H1 (cell line): ENCODE data around the gene DPYSL4. TPM values are rescaled to one million over a fixed set of nuclear protein-coding genes. Genes with fewer than 3 reads are reported as not detected.

Source experiments
- CTCF ChIA-PET: fragments of 300-600 bp; sonication (Branson Sonifier 250); formaldehyde crosslinking; loops from one replicate; lab custom pipeline; 2021; ENCODE audit not compliant: partially characterized antibody; lab: Charles Lee
- POLR2A ChIA-PET: fragments of 300-600 bp; sonication (Branson Sonifier 250); formaldehyde crosslinking; loops from one replicate; lab custom pipeline; 2021; ENCODE audit warnings: inconsistent platforms; ENCODE audit not compliant: partially characterized antibody; lab: Charles Lee
- DNase-seq, 2 experiments: peaks; one replicate each; pipeline versions ENCODE4 v3.0.0 to v3.0.0-alpha.2; 2010 to 2022; ENCODE audit warnings: low spot score in 2 of 2, low read depth in 1 of 2, mixed read lengths in 1 of 2
- FAIRE-seq: peaks from 2 replicates; lab custom pipeline; 2011; peaks lifted over from hg19 to GRCh38; lab: Jason Lieb, UNC
- H2AFZ ChIP-seq: 2 replicates; pipeline ENCODE4 v1.8.1; 2012; ENCODE audit warnings: low read length, inconsistent platforms
- H2AK5ac ChIP-seq: 2 replicates; pipeline ENCODE4 v1.6.1; 2013; ENCODE audit warnings: low read depth, low read length
- H2BK120ac ChIP-seq: replicated peaks from 2 replicates; pipeline ENCODE3; 2013; ENCODE audit warnings: low read depth, low read length, inconsistent platforms
- H2BK12ac ChIP-seq: 2 replicates; pipeline ENCODE4 v1.6.1; 2013; ENCODE audit warnings: low read depth, low read length
- H2BK15ac ChIP-seq: 2 replicates; pipeline ENCODE4 v1.6.1; 2013; ENCODE audit warnings: low read length
- H2BK20ac ChIP-seq: 2 replicates; pipeline ENCODE4 v1.6.1; 2013; ENCODE audit warnings: low read length
- H2BK5ac ChIP-seq: 2 replicates; pipeline ENCODE4 v1.6.1; 2013; ENCODE audit warnings: low read depth, low read length
- H3K14ac ChIP-seq: 2 replicates; pipeline ENCODE4 v1.6.1; 2013; ENCODE audit warnings: inconsistent platforms; ENCODE audit not compliant: insufficient read length
- H3K18ac ChIP-seq: 2 replicates; pipeline ENCODE4 v1.6.1; 2013; ENCODE audit warnings: low read length; ENCODE audit errors: extremely low read depth
- H3K23ac ChIP-seq: 2 replicates; pipeline ENCODE4 v1.6.1; 2013; ENCODE audit warnings: inconsistent platforms; ENCODE audit not compliant: insufficient read length
- H3K23me2 ChIP-seq: 2 replicates; pipeline ENCODE4 v1.6.1; 2013; ENCODE audit warnings: low read depth, low read length
- H3K27ac ChIP-seq: 2 replicates; pipeline ENCODE4 v1.6.1; 2011; ENCODE audit warnings: low read depth, low read length, inconsistent platforms
- H3K27me3 ChIP-seq, 4 experiments: replicated peaks in 1 of 4; 1 replicate in 1 of 4; 2 replicates in 3 of 4; pipeline versions ENCODE4 v1.6.1 to v1.8.1; 2011 to 2013; ENCODE audit warnings: low read length in 3 of 4, mild to moderate bottlenecking in 3 of 4, inconsistent platforms in 2 of 4, mixed read lengths in 2 of 4, moderate library complexity in 1 of 4; ENCODE audit not compliant: control insufficient read depth in 3 of 4, insufficient read depth in 3 of 4; ENCODE audit errors: extremely low read depth in 1 of 4
- H3K36me3 ChIP-seq, 4 experiments: 2 replicates each; pipeline versions ENCODE4 v1.6.1 to v1.8.1; 2011 to 2013; ENCODE audit warnings: mild to moderate bottlenecking in 4 of 4, low read length in 3 of 4, moderate library complexity in 2 of 4, control low read depth in 1 of 4, inconsistent platforms in 1 of 4; ENCODE audit not compliant: insufficient read depth in 4 of 4, control insufficient read depth in 2 of 4
- H3K4ac ChIP-seq: replicated peaks from 2 replicates; pipeline ENCODE3; 2013; ENCODE audit warnings: low read length, low read depth, mixed read lengths, inconsistent platforms; ENCODE audit not compliant: insufficient read length
- H3K4me1 ChIP-seq, 4 experiments: replicated peaks in 1 of 4; 1 replicate in 1 of 4; 2 replicates in 3 of 4; pipeline versions ENCODE4 v1.6.1 to v1.8.1; 2011 to 2013; ENCODE audit warnings: low read length in 3 of 4, inconsistent platforms in 2 of 4, mixed read lengths in 1 of 4; ENCODE audit not compliant: insufficient read depth in 4 of 4, control insufficient read depth in 3 of 4
- H3K4me2 ChIP-seq, 2 experiments: 2 replicates each; pipeline versions ENCODE4 v1.6.1 to v1.8.1; 2011 to 2013; ENCODE audit warnings: low read depth in 2 of 2, low read length in 2 of 2, control low read depth in 1 of 2, inconsistent platforms in 1 of 2, mild to moderate bottlenecking in 1 of 2; ENCODE audit not compliant: insufficient read depth in 1 of 2
- H3K4me3 ChIP-seq, 4 experiments: fragments of 200-600, 300-600 bp in 1 of 4; sonication (generic), shearing (Covaris generic), sonication (Bioruptor Twin) in 1 of 4; 2 replicates each; pipeline versions ENCODE4 v1.5.1 to v1.8.1; 2011 to 2016; ENCODE audit warnings: low read length in 4 of 4, low read depth in 3 of 4, control low read depth in 2 of 4, inconsistent platforms in 2 of 4, mild to moderate bottlenecking in 2 of 4, mixed read lengths in 1 of 4, moderate library complexity in 1 of 4; ENCODE audit not compliant: insufficient read depth in 2 of 4; ENCODE audit errors: extremely low read depth in 1 of 4
- H3K56ac ChIP-seq: replicated peaks from 2 replicates; pipeline ENCODE3; 2013; ENCODE audit warnings: low read depth, mild to moderate bottlenecking, mixed read lengths, low read length, inconsistent platforms; ENCODE audit not compliant: insufficient read length
- H3K79me1 ChIP-seq: 2 replicates; pipeline ENCODE4 v1.6.1; 2013; ENCODE audit warnings: low read depth, low read length, control low read depth
- H3K79me2 ChIP-seq, 2 experiments: 2 replicates each; pipeline versions ENCODE4 v1.6.1 to v1.8.1; 2012 to 2013; ENCODE audit warnings: low read length in 2 of 2, mild to moderate bottlenecking in 2 of 2, inconsistent platforms in 1 of 2; ENCODE audit not compliant: insufficient read depth in 2 of 2, control insufficient read depth in 1 of 2
- H3K9ac ChIP-seq, 4 experiments: replicated peaks in 1 of 4; 1 replicate in 1 of 4; 2 replicates in 3 of 4; pipeline versions ENCODE4 v1.6.1 to v1.8.1; 2011 to 2013; ENCODE audit warnings: low read depth in 3 of 4, low read length in 3 of 4, control low read depth in 2 of 4, mild to moderate bottlenecking in 2 of 4, moderate library complexity in 2 of 4, inconsistent platforms in 1 of 4; ENCODE audit errors: extremely low read depth in 1 of 4
- H3K9me3 ChIP-seq, 2 experiments: 2 replicates each; pipeline versions ENCODE4 v1.6.1 to v1.8.1; 2012 to 2013; ENCODE audit warnings: mild to moderate bottlenecking in 2 of 2, moderate library complexity in 2 of 2, control low read depth in 1 of 2, inconsistent platforms in 1 of 2, low read depth in 1 of 2, low read length in 1 of 2, mixed read lengths in 1 of 2; ENCODE audit not compliant: insufficient read depth in 2 of 2
- H4K20me1 ChIP-seq, 2 experiments: replicated peaks in 1 of 2; 2 replicates each; pipeline versions ENCODE3 to v1.8.1; 2011 to 2013; ENCODE audit warnings: inconsistent platforms in 2 of 2, low read length in 2 of 2, mild to moderate bottlenecking in 1 of 2; ENCODE audit not compliant: insufficient read depth in 2 of 2, control insufficient read depth in 1 of 2
- H4K5ac ChIP-seq: 2 replicates; pipeline ENCODE4 v1.6.1; 2013; ENCODE audit warnings: low read length, low read depth, mixed read lengths, inconsistent platforms; ENCODE audit not compliant: insufficient read length
- H4K8ac ChIP-seq: 2 replicates; pipeline ENCODE4 v1.8.0; 2013; ENCODE audit warnings: mild to moderate bottlenecking, moderate library complexity, low read length, inconsistent platforms; ENCODE audit not compliant: insufficient read depth; ENCODE audit errors: extremely low read depth
- H4K91ac ChIP-seq: replicated peaks from 2 replicates; pipeline ENCODE3; 2013; ENCODE audit warnings: low read length, mixed read lengths, inconsistent platforms; ENCODE audit not compliant: insufficient read length
- CBX5 ChIP-seq: fragments of 300-800, 300-1000 bp; sonication (generic); IDR thresholded peaks from 2 replicates; pipeline ENCODE4 v1.7.1; 2016; ENCODE audit warnings: antibody characterized with exemption, low read length, low read depth
- CHD1 ChIP-seq: IDR thresholded peaks from 2 replicates; pipeline ENCODE4 v1.6.1; 2012; ENCODE audit warnings: low read depth, low read length, improper control_type of control experiment
- EZH2 ChIP-seq: fragments of 200-600 bp; sonication (generic); IDR thresholded peaks from 2 replicates; pipeline ENCODE4 v1.7.1; 2012; ENCODE audit warnings: low read depth, mild to moderate bottlenecking, moderate library complexity, low read length, inconsistent platforms; ENCODE audit not compliant: severe bottlenecking
- SP1 ChIP-seq: IDR thresholded peaks from 2 replicates; pipeline ENCODE4 v1.6.1; 2011; ENCODE audit warnings: low read depth, low read length
- WGBS, 2 experiments: shearing (Covaris generic) in 1 of 2; methylation state at CpG; one replicate each; pipeline versions ENCODE4 v1.1.6 to v1.1.7; 2013 to 2015; ENCODE audit warnings: low lambda C conversion rate in 2 of 2, mixed read lengths in 2 of 2, inconsistent platforms in 1 of 2, low coverage in 1 of 2, missing lambda C conversion rate in 1 of 2; ENCODE audit not compliant: insufficient replicate concordance in 2 of 2, insufficient coverage in 1 of 2, insufficient read length in 1 of 2; ENCODE audit errors: extremely low coverage in 1 of 2, missing lambda C conversion rate in 1 of 2; 5-methylcytosine and 5-hydroxymethylcytosine counted together
- polyA plus RNA-seq, 7 experiments: library from polyadenylated mRNA; depleted of rRNA in 3 of 7; stranded (reverse) in 5 of 7; unstranded in 2 of 7; fragments of >200 nt in 5 of 7; fragments of 200-250 nt in 2 of 7; gene quantifications; 1 replicate in 5 of 7; 2 replicates in 1 of 7; 4 replicates in 1 of 7; pipeline versions ENCODE4 v1.2.1 to v1.2.3, GENCODE V29; 2011 to 2013; ENCODE audit warnings: missing spikeins in 2 of 7, mixed read lengths in 2 of 7
- total RNA-seq: library from RNA; stranded (reverse); fragmentation: NEBNext Ultra II Directional; extraction: Animal tissue kit (Norgen Biotek cat#: 25700); gene quantifications from 2 replicates; pipeline ENCODE4 v1.2.1, GENCODE V29; 2021

Gene DPYSL4
- total and polyA plus RNA-seq, 2 of the 8 experiments (the other 6 are each of a cell fraction or from before 2014, with no cell fraction given), result 12.9 to 15.2 TPM

DNA sequence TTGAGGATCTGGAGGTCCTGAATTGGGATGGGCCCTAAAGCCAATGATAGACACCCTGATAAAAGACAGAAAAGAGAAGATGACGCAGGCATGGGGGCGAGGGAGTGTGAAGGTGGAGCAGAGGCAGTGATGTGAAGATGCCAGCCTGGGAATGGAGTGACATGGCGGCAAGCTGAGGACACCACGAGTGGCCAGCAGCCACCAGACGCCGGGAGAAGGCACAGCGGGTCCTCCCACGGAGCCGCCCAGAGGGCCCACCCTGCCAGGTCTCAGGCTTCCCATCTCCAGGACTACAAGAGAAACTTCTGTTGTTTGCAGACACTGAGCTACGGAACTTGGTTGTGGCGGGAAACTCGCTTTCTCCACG, 44.9 kb downstream of the DPYSL4 start:
- H4K20me1 ChIP-seq, result peaks cover 0 to 2% of the 10 kb centered on the region in 2 experiments
- no peak overlapping the region for H2BK120ac ChIP-seq
- H3K4me3 ChIP-seq, result no peak overlapping the region
- H3K4me1 ChIP-seq, result peaks cover 0 to 3% (median 2%) of the 10 kb centered on the region in 4 experiments; a peak in 4 of 7 replicates
- no peak overlapping the region for H2AFZ ChIP-seq
- no peak overlapping the region for H4K5ac ChIP-seq
- H3K23me2 ChIP-seq, result no peaks in the 10 kb centered on the region
- ChIA-PET CTCF (interaction anchor here (1.0 to 1.6 kb wide), 3 partner anchors 16 to 129 kb away, joined by 3 to 6 read pairs (median 3); no protein-coding TSS in a partner anchor), POLR2A (interaction anchor here (0.6 kb wide), 1 partner anchor 21 kb away, joined by 3 read pairs; no protein-coding TSS in a partner anchor)
- H3K36me3 ChIP-seq, result no peaks in the 10 kb centered on the region
- no peaks in the 10 kb centered on the region for H3K79me2 ChIP-seq
- FAIRE-seq (no peak), DNase-seq (no peak)
- H3K27ac ChIP-seq, result no peak overlapping the region
- H4K8ac ChIP-seq, result no peak overlapping the region
- no peak overlapping the region for H2BK15ac ChIP-seq
- H3K4me2 ChIP-seq, result no peak overlapping the region
- H2BK12ac ChIP-seq, result no peak overlapping the region
- no peaks in the 10 kb centered on the region for H3K79me1 ChIP-seq
- H3K9me3 ChIP-seq, result no peaks in the 10 kb centered on the region
- H2BK20ac ChIP-seq, result no peak overlapping the region
- no peak overlapping the region for H3K9ac ChIP-seq
- H3K14ac ChIP-seq, result no peak overlapping the region
- H4K91ac ChIP-seq, result no peak overlapping the region
- no peak overlapping the region for H3K23ac ChIP-seq
- WGBS, 2 experiments, result 88% methylated on average over 13 of the region's 13 CpGs; no CpG with 5 or more reads in 1 of the 2 experiments
- no peak overlapping the region for H2AK5ac ChIP-seq
- H3K56ac ChIP-seq, result no peak overlapping the region
- no peaks in the 10 kb centered on the region; a peak in 1 of 7 replicates for H3K27me3 ChIP-seq
- no peak overlapping the region for H3K18ac ChIP-seq
- H2BK5ac ChIP-seq, result no peak overlapping the region
- H3K4ac ChIP-seq, result no peak overlapping the region
- TF ChIP-seq CBX5 (no peak), SP1 (no peak), CHD1 (no peak), EZH2 (no peak)
